ENCODE results near the gene ANP32B. TPM values are rescaled to one million over a fixed set of nuclear protein-coding genes. Genes with fewer than 3 reads are reported as not detected.

Gene ANP32B
- total and polyA plus RNA-seq, 2 experiments from 2014 or later: 13.1 to 114 TPM

DNA sequence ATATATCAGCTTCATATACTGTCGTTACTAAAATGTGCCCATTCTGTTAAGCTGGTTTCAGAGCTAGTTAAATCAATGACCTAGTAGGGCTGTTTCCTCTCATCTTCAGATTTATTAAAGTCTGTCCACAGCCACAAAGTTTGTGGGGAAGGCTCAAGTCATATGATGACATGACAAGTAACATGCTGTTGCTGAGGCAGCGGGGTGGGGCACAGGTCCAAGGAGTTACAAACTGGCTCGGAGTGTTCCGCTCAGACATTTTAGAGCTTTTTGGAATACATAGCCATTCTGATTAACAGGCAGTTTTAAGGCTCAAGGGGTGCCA lies 2.7 kb upstream of the ANP32B start:
- Mint-ChIP-seq H3K27me3 (ENCODE audit: insufficient read depth, low read depth, poor library complexity) (peaks cover 67% of the 10 kb centered on the region), H3K4me3 (no peak overlapping the region), H3K27ac (no peak overlapping the region), H3K36me3 (ENCODE audit: low read depth) (0 out of 3 replicates have a peak, but pooled peaks cover 2% of the 10 kb centered on the region), H3K9me3 (0 out of 3 replicates have a peak, but pooled peaks cover 4% of the 10 kb centered on the region), H3K4me1 (peaks cover 5% of the 10 kb centered on the region; the same call in 2 of the 3 replicates)
- DNase-seq (ENCODE audit: low spot score) (no peak), ATAC-seq (no peak)
- Histone ChIP-seq H3K4me1 (ENCODE audit: insufficient read depth) (no peaks in the 10 kb centered on the region), H3K79me2 (replicated peaks; ENCODE audit: insufficient read depth) (peaks cover 4% of the 10 kb centered on the region), H3K36me3 (ENCODE audit: insufficient read depth) (no peaks in the 10 kb centered on the region), H3K4me2 (no peak overlapping the region), H3K27ac (ENCODE audit: low read depth) (no peak overlapping the region), H3K4me3 (no peak overlapping the region), H4K20me1 (replicated peaks; ENCODE audit: insufficient read depth) (peaks cover 9% of the 10 kb centered on the region; the same call in 1 of the 2 replicates), H3K9me2 (ENCODE audit: insufficient read depth) (no peaks in the 10 kb centered on the region), H3F3A (replicated peaks; ENCODE audit: low read depth) (no peaks in the 10 kb centered on the region), H3K27me3 (ENCODE audit: insufficient read depth) (peaks cover 83% of the 10 kb centered on the region), H2AFZ (no peak overlapping the region)
- TF ChIP-seq, protein P1, sequence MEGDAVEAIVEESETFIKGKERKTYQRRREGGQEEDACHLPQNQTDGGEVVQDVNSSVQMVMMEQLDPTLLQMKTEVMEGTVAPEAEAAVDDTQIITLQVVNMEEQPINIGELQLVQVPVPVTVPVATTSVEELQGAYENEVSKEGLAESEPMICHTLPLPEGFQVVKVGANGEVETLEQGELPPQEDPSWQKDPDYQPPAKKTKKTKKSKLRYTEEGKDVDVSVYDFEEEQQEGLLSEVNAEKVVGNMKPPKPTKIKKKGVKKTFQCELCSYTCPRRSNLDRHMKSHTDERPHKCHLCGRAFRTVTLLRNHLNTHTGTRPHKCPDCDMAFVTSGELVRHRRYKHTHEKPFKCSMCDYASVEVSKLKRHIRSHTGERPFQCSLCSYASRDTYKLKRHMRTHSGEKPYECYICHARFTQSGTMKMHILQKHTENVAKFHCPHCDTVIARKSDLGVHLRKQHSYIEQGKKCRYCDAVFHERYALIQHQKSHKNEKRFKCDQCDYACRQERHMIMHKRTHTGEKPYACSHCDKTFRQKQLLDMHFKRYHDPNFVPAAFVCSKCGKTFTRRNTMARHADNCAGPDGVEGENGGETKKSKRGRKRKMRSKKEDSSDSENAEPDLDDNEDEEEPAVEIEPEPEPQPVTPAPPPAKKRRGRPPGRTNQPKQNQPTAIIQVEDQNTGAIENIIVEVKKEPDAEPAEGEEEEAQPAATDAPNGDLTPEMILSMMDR (conservative IDR thresholded peaks at IDR 0.05; ENCODE audit: low read depth in 2 of 2): no peak
- TF ChIP-seq ZNF331 (CRISPR knock-in tag; IDR thresholded peaks at IDR 0.05; ENCODE audit: low read depth): no peak
- no peak for TF ChIP-seq EZH2phosphoT487 (IDR thresholded peaks at IDR 0.05; ENCODE audit: unreplicated experiment)
- TF ChIP-seq, protein P2, sequence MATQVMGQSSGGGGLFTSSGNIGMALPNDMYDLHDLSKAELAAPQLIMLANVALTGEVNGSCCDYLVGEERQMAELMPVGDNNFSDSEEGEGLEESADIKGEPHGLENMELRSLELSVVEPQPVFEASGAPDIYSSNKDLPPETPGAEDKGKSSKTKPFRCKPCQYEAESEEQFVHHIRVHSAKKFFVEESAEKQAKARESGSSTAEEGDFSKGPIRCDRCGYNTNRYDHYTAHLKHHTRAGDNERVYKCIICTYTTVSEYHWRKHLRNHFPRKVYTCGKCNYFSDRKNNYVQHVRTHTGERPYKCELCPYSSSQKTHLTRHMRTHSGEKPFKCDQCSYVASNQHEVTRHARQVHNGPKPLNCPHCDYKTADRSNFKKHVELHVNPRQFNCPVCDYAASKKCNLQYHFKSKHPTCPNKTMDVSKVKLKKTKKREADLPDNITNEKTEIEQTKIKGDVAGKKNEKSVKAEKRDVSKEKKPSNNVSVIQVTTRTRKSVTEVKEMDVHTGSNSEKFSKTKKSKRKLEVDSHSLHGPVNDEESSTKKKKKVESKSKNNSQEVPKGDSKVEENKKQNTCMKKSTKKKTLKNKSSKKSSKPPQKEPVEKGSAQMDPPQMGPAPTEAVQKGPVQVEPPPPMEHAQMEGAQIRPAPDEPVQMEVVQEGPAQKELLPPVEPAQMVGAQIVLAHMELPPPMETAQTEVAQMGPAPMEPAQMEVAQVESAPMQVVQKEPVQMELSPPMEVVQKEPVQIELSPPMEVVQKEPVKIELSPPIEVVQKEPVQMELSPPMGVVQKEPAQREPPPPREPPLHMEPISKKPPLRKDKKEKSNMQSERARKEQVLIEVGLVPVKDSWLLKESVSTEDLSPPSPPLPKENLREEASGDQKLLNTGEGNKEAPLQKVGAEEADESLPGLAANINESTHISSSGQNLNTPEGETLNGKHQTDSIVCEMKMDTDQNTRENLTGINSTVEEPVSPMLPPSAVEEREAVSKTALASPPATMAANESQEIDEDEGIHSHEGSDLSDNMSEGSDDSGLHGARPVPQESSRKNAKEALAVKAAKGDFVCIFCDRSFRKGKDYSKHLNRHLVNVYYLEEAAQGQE (IDR thresholded peaks at IDR 0.05; ENCODE audit: unreplicated experiment): no peak
- TF ChIP-seq ZNF114 (CRISPR knock-in tag; IDR thresholded peaks at IDR 0.05): no peak
- no peak for TF ChIP-seq NANOG (IDR thresholded peaks at IDR 0.05; ENCODE audit: borderline replicate concordance)
- TF ChIP-seq EZH2 (IDR thresholded peaks at IDR 0.05; ENCODE audit: low read depth, unreplicated experiment): no peak
- no peak for TF ChIP-seq POLR2AphosphoS5 (IDR thresholded peaks at IDR 0.05; ENCODE audit: low read depth)
- no peak for TF ChIP-seq JUNB (IDR thresholded peaks at IDR 0.05; ENCODE audit: unreplicated experiment)
- TF ChIP-seq, protein P3, sequence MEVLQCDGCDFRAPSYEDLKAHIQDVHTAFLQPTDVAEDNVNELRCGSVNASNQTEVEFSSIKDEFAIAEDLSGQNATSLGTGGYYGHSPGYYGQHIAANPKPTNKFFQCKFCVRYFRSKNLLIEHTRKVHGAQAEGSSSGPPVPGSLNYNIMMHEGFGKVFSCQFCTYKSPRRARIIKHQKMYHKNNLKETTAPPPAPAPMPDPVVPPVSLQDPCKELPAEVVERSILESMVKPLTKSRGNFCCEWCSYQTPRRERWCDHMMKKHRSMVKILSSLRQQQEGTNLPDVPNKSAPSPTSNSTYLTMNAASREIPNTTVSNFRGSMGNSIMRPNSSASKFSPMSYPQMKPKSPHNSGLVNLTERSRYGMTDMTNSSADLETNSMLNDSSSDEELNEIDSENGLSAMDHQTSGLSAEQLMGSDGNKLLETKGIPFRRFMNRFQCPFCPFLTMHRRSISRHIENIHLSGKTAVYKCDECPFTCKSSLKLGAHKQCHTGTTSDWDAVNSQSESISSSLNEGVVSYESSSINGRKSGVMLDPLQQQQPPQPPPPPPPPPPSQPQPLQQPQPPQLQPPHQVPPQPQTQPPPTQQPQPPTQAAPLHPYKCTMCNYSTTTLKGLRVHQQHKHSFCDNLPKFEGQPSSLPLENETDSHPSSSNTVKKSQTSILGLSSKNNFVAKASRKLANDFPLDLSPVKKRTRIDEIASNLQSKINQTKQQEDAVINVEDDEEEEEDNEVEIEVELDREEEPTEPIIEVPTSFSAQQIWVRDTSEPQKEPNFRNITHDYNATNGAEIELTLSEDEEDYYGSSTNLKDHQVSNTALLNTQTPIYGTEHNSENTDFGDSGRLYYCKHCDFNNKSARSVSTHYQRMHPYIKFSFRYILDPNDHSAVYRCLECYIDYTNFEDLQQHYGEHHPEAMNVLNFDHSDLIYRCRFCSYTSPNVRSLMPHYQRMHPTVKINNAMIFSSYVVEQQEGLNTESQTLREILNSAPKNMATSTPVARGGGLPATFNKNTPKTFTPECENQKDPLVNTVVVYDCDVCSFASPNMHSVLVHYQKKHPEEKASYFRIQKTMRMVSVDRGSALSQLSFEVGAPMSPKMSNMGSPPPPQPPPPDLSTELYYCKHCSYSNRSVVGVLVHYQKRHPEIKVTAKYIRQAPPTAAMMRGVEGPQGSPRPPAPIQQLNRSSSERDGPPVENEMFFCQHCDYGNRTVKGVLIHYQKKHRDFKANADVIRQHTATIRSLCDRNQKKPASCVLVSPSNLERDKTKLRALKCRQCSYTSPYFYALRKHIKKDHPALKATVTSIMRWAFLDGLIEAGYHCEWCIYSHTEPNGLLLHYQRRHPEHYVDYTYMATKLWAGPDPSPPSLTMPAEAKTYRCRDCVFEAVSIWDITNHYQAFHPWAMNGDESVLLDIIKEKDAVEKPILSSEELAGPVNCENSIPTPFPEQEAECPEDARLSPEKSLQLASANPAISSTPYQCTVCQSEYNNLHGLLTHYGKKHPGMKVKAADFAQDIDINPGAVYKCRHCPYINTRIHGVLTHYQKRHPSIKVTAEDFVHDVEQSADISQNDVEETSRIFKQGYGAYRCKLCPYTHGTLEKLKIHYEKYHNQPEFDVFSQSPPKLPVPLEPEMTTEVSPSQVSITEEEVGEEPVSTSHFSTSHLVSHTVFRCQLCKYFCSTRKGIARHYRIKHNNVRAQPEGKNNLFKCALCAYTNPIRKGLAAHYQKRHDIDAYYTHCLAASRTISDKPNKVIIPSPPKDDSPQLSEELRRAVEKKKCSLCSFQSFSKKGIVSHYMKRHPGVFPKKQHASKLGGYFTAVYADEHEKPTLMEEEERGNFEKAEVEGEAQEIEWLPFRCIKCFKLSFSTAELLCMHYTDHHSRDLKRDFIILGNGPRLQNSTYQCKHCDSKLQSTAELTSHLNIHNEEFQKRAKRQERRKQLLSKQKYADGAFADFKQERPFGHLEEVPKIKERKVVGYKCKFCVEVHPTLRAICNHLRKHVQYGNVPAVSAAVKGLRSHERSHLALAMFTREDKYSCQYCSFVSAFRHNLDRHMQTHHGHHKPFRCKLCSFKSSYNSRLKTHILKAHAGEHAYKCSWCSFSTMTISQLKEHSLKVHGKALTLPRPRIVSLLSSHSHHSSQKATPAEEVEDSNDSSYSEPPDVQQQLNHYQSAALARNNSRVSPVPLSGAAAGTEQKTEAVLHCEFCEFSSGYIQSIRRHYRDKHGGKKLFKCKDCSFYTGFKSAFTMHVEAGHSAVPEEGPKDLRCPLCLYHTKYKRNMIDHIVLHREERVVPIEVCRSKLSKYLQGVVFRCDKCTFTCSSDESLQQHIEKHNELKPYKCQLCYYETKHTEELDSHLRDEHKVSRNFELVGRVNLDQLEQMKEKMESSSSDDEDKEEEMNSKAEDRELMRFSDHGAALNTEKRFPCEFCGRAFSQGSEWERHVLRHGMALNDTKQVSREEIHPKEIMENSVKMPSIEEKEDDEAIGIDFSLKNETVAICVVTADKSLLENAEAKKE (CRISPR knock-in tag; IDR thresholded peaks at IDR 0.05): no peak
- TF ChIP-seq, protein P4, sequence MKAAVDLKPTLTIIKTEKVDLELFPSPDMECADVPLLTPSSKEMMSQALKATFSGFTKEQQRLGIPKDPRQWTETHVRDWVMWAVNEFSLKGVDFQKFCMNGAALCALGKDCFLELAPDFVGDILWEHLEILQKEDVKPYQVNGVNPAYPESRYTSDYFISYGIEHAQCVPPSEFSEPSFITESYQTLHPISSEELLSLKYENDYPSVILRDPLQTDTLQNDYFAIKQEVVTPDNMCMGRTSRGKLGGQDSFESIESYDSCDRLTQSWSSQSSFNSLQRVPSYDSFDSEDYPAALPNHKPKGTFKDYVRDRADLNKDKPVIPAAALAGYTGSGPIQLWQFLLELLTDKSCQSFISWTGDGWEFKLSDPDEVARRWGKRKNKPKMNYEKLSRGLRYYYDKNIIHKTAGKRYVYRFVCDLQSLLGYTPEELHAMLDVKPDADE (IDR thresholded peaks at IDR 0.05): no peak
- no peak for TF ChIP-seq STAT1 (IDR thresholded peaks at IDR 0.05; ENCODE audit: unreplicated experiment)
- no peak for TF ChIP-seq CREB1 (CRISPR knock-in tag; IDR thresholded peaks at IDR 0.05; ENCODE audit: low read depth)

Data from GM23338 (cell line).